Gastrocnemius medialis (tissue), 4 donors: ENCODE data around the gene PRKCA. TPM values are rescaled to one million over a fixed set of nuclear protein-coding genes. Genes with fewer than 3 reads are reported as not detected.

Source experiments
- ATAC-seq, 2 donors: fragments of 150-250 bp; one replicate each; pipeline ENCODE4 v1.9.1; 2016
- DNase-seq, 2 donors: peaks; one replicate each; pipeline ENCODE4 v3.0.0-alpha.2; 2019
- H3K27ac ChIP-seq, 4 donors: fragments of 200-600 bp; sonication (generic); 1 replicate in 1 of 4; 2 replicates in 3 of 4; pipeline ENCODE4 v1.5.1; 2016 to 2018; ENCODE audit warnings: mild to moderate bottlenecking in 2 of 4, moderate library complexity in 1 of 4
- H3K27me3 ChIP-seq, 3 donors: fragments of 200-600 bp; sonication (generic) in 2 of 3; 1 replicate in 1 of 3; 2 replicates in 2 of 3; pipeline versions ENCODE4 v1.5.1 to v1.6.0; 2016 to 2019; ENCODE audit warnings: mild to moderate bottlenecking in 1 of 3, moderate library complexity in 1 of 3
- H3K36me3 ChIP-seq, 2 donors: fragments of 200-600 bp; sonication (generic) in 1 of 2; one replicate each; pipeline ENCODE4 v1.5.1; 2017 to 2018
- H3K4me1 ChIP-seq, 2 donors: fragments of 200-600 bp; sonication (generic) in 1 of 2; one replicate each; pipeline ENCODE4 v1.5.1; 2016 to 2017; ENCODE audit warnings: mild to moderate bottlenecking in 2 of 2
- H3K4me3 ChIP-seq, 4 donors: fragments of 200-600 bp; sonication (generic) in 3 of 4; 1 replicate in 1 of 4; 2 replicates in 3 of 4; pipeline ENCODE4 v1.5.1; 2016 to 2019; ENCODE audit warnings: mild to moderate bottlenecking in 2 of 4
- H3K9me3 ChIP-seq, 3 donors: fragments of 200-600 bp; sonication (generic) in 2 of 3; 1 replicate in 1 of 3; 2 replicates in 2 of 3; pipeline ENCODE4 v1.5.1; 2016 to 2019
- POLR2A ChIP-seq, 2 donors: fragments of 450-650 bp; IDR thresholded peaks; one replicate each; pipeline ENCODE4 v1.6.1; 2017; ENCODE audit warnings: antibody characterized with exemption in 2 of 2, mild to moderate bottlenecking in 2 of 2, moderate library complexity in 2 of 2
- in situ Hi-C, 4 donors: fragments of 200-750 bp; cut with MboI; loops; one replicate each; pipeline versions ENCODE4 v1.15.0 to v1.8.0; 2017; ENCODE audit warnings: low sequenced_read_pairs in 4 of 4
- intact Hi-C: fragments of 100-400 bp; cut with DNase I; formaldehyde crosslinking; loops from one replicate; pipeline ENCODE4 v1.15.1; 2023; ENCODE audit warnings: low total_unique reads
- total RNA-seq, 4 donors: library from RNA; depleted of rRNA; stranded (reverse); fragments of >200 nt; gene quantifications; one replicate each; pipeline versions ENCODE4 v1.1.0 to v1.2.3, GENCODE V29; 2016
- TF ChIP-seq, protein P1 (sequence below), 5 experiments: fragments of 450-650 bp in 3 of 5; fragments of 200-600 bp in 2 of 5; sonication (generic) in 2 of 5; IDR thresholded peaks in 4 of 5; conservative IDR thresholded peaks in 1 of 5; 1 replicate in 4 of 5; 2 replicates in 1 of 5; pipeline ENCODE4 v1.5.1; 2016 to 2019; ENCODE audit warnings: antibody characterized with exemption in 5 of 5, mild to moderate bottlenecking in 3 of 5, moderate library complexity in 3 of 5

Gene PRKCA
- total RNA-seq, 4 donors from 2014 or later = 7.6 to 16.8 (median 11.1) TPM

- H3K4me1 ChIP-seq = no peaks in the 10 kb centered on the region
- no peaks in the 10 kb centered on the region for H3K36me3 ChIP-seq
- H3K4me3 ChIP-seq = no peak overlapping the region
- ATAC-seq (no peak), DNase-seq (no peak)
- H3K27me3 ChIP-seq = no peaks in the 10 kb centered on the region
- H3K9me3 ChIP-seq = no peaks in the 10 kb centered on the region
- in situ Hi-C loops = no loop called here
- H3K27ac ChIP-seq = no peak overlapping the region
- TF ChIP-seq POLR2A (IDR thresholded peaks at IDR 0.05) = no peak
- TF ChIP-seq, protein P1, sequence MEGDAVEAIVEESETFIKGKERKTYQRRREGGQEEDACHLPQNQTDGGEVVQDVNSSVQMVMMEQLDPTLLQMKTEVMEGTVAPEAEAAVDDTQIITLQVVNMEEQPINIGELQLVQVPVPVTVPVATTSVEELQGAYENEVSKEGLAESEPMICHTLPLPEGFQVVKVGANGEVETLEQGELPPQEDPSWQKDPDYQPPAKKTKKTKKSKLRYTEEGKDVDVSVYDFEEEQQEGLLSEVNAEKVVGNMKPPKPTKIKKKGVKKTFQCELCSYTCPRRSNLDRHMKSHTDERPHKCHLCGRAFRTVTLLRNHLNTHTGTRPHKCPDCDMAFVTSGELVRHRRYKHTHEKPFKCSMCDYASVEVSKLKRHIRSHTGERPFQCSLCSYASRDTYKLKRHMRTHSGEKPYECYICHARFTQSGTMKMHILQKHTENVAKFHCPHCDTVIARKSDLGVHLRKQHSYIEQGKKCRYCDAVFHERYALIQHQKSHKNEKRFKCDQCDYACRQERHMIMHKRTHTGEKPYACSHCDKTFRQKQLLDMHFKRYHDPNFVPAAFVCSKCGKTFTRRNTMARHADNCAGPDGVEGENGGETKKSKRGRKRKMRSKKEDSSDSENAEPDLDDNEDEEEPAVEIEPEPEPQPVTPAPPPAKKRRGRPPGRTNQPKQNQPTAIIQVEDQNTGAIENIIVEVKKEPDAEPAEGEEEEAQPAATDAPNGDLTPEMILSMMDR (IDR thresholded peaks at IDR 0.05 in 4 of 5, conservative IDR thresholded peaks at IDR 0.05 in 1 of 5) = no peak
- intact Hi-C loops = no loop called here
Measured at GRCh38 chr17:66283296-66283934, 19.0 kb upstream of the PRKCA start.

- no peak for TF ChIP-seq POLR2A (IDR thresholded peaks at IDR 0.05)
- TF ChIP-seq, protein P1 (IDR thresholded peaks at IDR 0.05 in 4 of 5, conservative IDR thresholded peaks at IDR 0.05 in 1 of 5) = no peak
- H3K4me1 ChIP-seq = no peaks in the 10 kb centered on the region
- intact Hi-C loops (no loop called here), in situ Hi-C loops (no loop called here)
- ATAC-seq (no peak), DNase-seq (no peak)
- no peak overlapping the region for H3K27ac ChIP-seq
- no peaks in the 10 kb centered on the region for H3K27me3 ChIP-seq
- H3K4me3 ChIP-seq = no peak overlapping the region
- H3K9me3 ChIP-seq = no peaks in the 10 kb centered on the region
- H3K36me3 ChIP-seq = no peaks in the 10 kb centered on the region
Measured at GRCh38 chr17:66283971-66284370, 18.4 kb upstream of the PRKCA start.

DNA sequence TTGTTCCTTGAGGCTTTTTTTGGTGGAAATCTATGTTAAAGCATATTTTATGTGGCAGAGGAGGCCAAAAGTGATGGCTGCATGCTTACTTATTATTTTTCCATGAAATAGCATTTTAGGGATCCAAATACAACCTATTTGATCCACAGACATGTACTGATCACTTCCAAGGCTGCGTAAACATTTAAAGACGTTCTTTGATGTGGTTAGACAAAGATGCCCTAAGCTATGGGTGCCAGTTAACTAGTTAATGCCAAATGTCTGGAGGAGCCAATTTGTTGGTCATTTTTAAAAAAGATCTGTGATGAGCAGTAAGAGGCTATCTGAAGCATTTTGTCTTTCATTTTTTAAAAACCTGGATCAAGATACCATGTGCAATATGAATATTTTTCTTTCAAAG lies 17.3 kb upstream of the PRKCA start:
- Histone ChIP-seq H3K4me3 (no peak overlapping the region), H3K9me3 (no peaks in the 10 kb centered on the region), H3K4me1 (no peaks in the 10 kb centered on the region), H3K27me3 (no peaks in the 10 kb centered on the region), H3K36me3 (no peaks in the 10 kb centered on the region), H3K27ac (no peak overlapping the region)
- in situ Hi-C loops (no loop called here), intact Hi-C loops (no loop called here)
- DNase-seq = no peak
- TF ChIP-seq POLR2A (IDR thresholded peaks at IDR 0.05) = no peak
- TF ChIP-seq, protein P1 (IDR thresholded peaks at IDR 0.05 in 4 of 5, conservative IDR thresholded peaks at IDR 0.05 in 1 of 5) = no peak
- ATAC-seq = no peak

DNA sequence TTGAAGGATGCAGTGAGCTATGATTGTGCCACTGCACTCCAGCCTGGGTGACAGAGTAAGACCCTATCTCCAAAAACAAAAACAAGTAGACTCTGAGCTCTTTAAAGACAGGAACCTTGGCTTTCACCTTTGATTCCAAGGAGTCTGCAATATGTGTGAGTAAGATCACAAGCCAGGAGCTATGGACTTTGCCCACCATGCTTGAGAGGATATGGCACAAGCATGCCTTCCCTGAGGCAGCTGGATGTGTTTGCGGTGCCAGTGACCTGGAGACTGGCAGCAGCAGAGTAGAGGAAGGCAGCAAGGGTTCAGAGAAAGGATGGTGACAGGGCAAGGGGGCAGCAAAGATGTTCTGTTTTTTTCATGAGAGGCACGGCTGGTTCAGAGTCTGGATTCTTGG lies 14.5 kb upstream of the PRKCA start:
- no peak for TF ChIP-seq POLR2A (IDR thresholded peaks at IDR 0.05)
- TF ChIP-seq, protein P1 (IDR thresholded peaks at IDR 0.05 in 4 of 5, conservative IDR thresholded peaks at IDR 0.05 in 1 of 5) = no peak
- no peak overlapping the region for H3K27ac ChIP-seq
- ATAC-seq (no peak), DNase-seq (no peak)
- in situ Hi-C loops (no loop called here), intact Hi-C loops (no loop called here)
- H3K9me3 ChIP-seq = no peaks in the 10 kb centered on the region
- H3K4me3 ChIP-seq = no peak overlapping the region
- H3K27me3 ChIP-seq = no peaks in the 10 kb centered on the region
- H3K4me1 ChIP-seq = no peaks in the 10 kb centered on the region
- H3K36me3 ChIP-seq = no peaks in the 10 kb centered on the region
